HepG2 (cell line): Measurements from ENCODE around the gene TMEM185B. TPM values are rescaled to one million over a fixed set of nuclear protein-coding genes. Genes with fewer than 3 reads are reported as not detected.

Experiments used
- ARID5B ChIP-seq: IDR thresholded peaks from 2 replicates; pipeline ENCODE4 v1.4.0; 2020; ENCODE audit warnings: mild to moderate bottlenecking, missing genetic modification reagents
- ARNTL ChIP-seq: sonication (generic); formaldehyde crosslinking; IDR thresholded peaks from 2 replicates; pipeline ENCODE4 v1.4.0; 2020; ENCODE audit warnings: mild to moderate bottlenecking, missing genetic modification reagents
- ATF4 ChIP-seq, 2 experiments: fragments of 450-650 bp in 1 of 2; sonication (generic) in 1 of 2; formaldehyde crosslinking; IDR thresholded peaks; 2 replicates each; pipeline versions ENCODE4 v1.5.0 to v1.8.0; 2020 to 2022; ENCODE audit warnings: mild to moderate bottlenecking in 1 of 2, missing genetic modification reagents in 1 of 2
- IKZF5 ChIP-seq: IDR thresholded peaks from 2 replicates; pipeline ENCODE4 v1.6.1; 2018; ENCODE audit warnings: missing genetic modification reagents, mild to moderate bottlenecking, missing compliant biosample characterization
- KDM6A ChIP-seq: IDR thresholded peaks from 2 replicates; pipeline ENCODE4 v1.6.1; 2016; ENCODE audit warnings: low read depth
- RAD21 ChIP-seq: fragments of 450-650 bp; formaldehyde crosslinking; IDR thresholded peaks from 2 replicates; pipeline ENCODE4 v1.5.0; 2020; ENCODE audit warnings: mild to moderate bottlenecking
- SETDB1 ChIP-seq: sonication (generic); formaldehyde crosslinking; IDR thresholded peaks from 2 replicates; pipeline ENCODE4 v1.5.1; 2020; ENCODE audit warnings: missing genetic modification reagents, mild to moderate bottlenecking, borderline replicate concordance
- SRSF1 ChIP-seq: fragments of 200-400 bp; formaldehyde crosslinking; optimal IDR thresholded peaks from 2 replicates; pipeline ENCODE3; 2017; ENCODE audit warnings: mild to moderate bottlenecking, low read depth, low read length, moderate library complexity
- ZNF18 ChIP-seq: sonication (generic); formaldehyde crosslinking; IDR thresholded peaks from 2 replicates; pipeline ENCODE4 v1.8.0; 2022; ENCODE audit warnings: mild to moderate bottlenecking, missing genetic modification reagents; ENCODE audit not compliant: insufficient replicate concordance
- ZNF280D ChIP-seq: sonication (generic); formaldehyde crosslinking; IDR thresholded peaks from 2 replicates; pipeline ENCODE4 v1.5.1; 2020; ENCODE audit warnings: mild to moderate bottlenecking, missing genetic modification reagents
- ZNF574 ChIP-seq: sonication (generic); formaldehyde crosslinking; IDR thresholded peaks from 2 replicates; pipeline ENCODE4 v1.4.0; 2020; ENCODE audit warnings: missing genetic modification reagents
- ZNF670 ChIP-seq: sonication (generic); formaldehyde crosslinking; IDR thresholded peaks from 2 replicates; pipeline ENCODE4 v1.8.0; 2022; ENCODE audit warnings: mild to moderate bottlenecking, missing genetic modification reagents, borderline replicate concordance
- polyA plus RNA-seq, 8 experiments: library from polyadenylated mRNA; depleted of rRNA in 3 of 8; stranded (reverse) in 7 of 8; unstranded in 1 of 8; fragments of >200 nt; fragmentation: Illumina TruSeq in 4 of 8; extraction: Trizol in 4 of 8; gene quantifications; 2 replicates each; pipeline versions ENCODE4 v1.2.1 to v1.2.3, GENCODE V29; 2011 to 2016; ENCODE audit warnings: low read depth in 4 of 8, missing spikeins in 1 of 8, mixed read lengths in 1 of 8; ENCODE audit not compliant: insufficient read depth in 1 of 8
- total RNA-seq, 5 experiments: library from RNA; depleted of rRNA; stranded (reverse); fragments of >200 nt; fragmentation: Illumina TruSeq; extraction: Trizol; gene quantifications; 2 replicates each; pipeline ENCODE4 v1.2.3, GENCODE V29; 2016; ENCODE audit warnings: low read depth in 1 of 5

The TMEM185B gene
- total and polyA plus RNA-seq, 2 of the 13 experiments (the other 11 are each of a cell fraction or from before 2014, with no cell fraction given): 5.6 to 7.0 TPM

- TF ChIP-seq ZNF280D (CRISPR knock-in tag) (no peak; the same call in 1 of the 2 replicates), ZNF574 (CRISPR knock-in tag) (peak; percentile 55; the same call in 1 of the 2 replicates), ATF4 (CRISPR knock-in tag; IDR thresholded peaks at IDR 0.05) (0 out of 4 replicates have a peak, but pooled peaks of 1 of the 2 experiments have one; percentile 21), SRSF1 (no peak), SETDB1 (CRISPR knock-in tag) (no peak), ZNF670 (CRISPR knock-in tag) (peak; percentile 46; the same call in 1 of the 2 replicates), ARID5B (CRISPR knock-in tag) (no peak; the same call in 1 of the 2 replicates), ARNTL (CRISPR knock-in tag) (no peak), KDM6A (no peak), ZNF18 (CRISPR knock-in tag) (no peak), IKZF5 (CRISPR knock-in tag) (no peak), RAD21 (CRISPR knock-in tag) (peak; percentile 74)
Measured at GRCh38 chr2:120223034-120223912, at the start of gene TMEM185B (continued).
